Hematopoietic multipotent progenitor cell treated with erythropoietin and hydrocortisone succinate and interleukin-3 and kit ligand, for 6 days (in vitro differentiated cells): ENCODE data around the gene ATCAY.
A peak's percentile ranks its signal among the peaks of the same experiment; 100 is the strongest.
"Not testable (repeated sequence)": the region's sequence is repeated elsewhere in the genome, so short reads cannot be mapped to it uniquely, and the experiment has no call there.

Experiments used
- DNase-seq: peaks from one replicate; pipeline ENCODE4 v3.0.0-alpha.2; 2015

The ATCAY gene

GRCh38 chr19:3950871-3951861 lies 70.7 kb downstream of the ATCAY start:
- peak; percentile 94 for DNase-seq

DNA sequence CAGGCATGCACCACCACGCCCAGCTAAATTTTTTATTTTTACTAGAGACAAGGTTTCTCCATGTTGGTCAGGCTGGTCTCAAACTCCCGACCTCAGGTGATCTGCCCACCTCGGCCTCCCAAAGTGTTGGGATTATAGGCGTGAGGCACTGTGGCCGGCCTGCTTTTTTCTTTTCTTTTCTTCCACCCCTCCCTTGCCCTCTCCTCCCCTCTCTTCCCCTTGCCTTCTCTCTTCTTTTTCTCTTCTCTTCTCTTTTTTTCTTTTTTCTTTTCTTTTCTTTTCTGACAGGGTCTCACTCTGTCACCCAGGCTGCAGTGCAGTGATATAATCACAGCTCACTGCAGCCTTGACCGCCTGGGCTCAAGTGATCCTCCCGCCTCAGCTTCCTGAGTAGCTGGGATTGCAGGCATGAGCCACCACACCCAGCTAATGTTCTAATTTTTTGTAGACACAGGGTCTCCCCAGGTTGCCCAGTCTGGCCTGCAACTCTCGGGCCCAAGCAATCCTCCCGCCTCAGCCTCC lies 72.3 kb downstream of the ATCAY start:
- not testable (repeated sequence) for DNase-seq

DNA sequence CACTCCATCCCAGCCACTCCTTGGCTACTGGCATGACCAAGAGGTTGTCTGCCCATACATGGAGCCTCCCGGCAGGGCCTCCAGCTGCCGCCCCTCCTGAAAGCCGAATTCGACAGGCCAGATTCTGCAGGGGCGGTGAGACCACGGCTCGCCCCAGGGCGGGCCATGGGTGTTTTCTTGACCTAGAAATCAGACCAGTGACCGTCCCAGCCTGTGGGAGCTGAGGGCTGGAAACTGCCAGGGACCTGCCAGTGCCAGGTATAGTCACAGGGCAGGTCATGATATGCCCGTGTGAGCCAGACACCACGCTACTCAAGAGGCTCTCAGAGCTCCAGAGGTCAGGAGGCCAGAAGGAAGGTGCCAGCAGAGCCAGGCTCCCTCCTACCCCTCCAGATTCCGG lies 73.6 kb downstream of the ATCAY start:
- no peak for DNase-seq

DNA sequence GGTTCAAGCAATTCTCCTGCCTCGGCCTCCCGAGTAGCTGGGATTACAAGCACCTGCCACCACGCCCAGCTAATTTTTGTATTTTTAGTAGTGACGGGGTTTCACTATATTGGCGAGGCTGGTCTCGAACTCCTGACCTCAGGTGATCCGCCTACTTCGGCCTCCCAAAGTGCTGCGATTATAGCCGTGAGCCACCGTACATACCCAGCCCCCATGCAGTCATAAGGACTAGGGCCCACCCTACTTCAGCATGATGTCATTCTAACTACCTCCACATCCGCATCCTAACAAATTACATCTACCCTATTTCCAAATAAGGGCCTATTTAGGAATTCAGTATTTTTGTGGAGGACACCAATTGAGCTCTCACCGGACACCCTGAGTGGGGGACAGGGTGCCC lies 74.8 kb downstream of the ATCAY start:
- not testable (repeated sequence) for DNase-seq

- no peak for DNase-seq
Measured at GRCh38 chr19:3955688-3956087, 75.2 kb downstream of the ATCAY start.

DNA sequence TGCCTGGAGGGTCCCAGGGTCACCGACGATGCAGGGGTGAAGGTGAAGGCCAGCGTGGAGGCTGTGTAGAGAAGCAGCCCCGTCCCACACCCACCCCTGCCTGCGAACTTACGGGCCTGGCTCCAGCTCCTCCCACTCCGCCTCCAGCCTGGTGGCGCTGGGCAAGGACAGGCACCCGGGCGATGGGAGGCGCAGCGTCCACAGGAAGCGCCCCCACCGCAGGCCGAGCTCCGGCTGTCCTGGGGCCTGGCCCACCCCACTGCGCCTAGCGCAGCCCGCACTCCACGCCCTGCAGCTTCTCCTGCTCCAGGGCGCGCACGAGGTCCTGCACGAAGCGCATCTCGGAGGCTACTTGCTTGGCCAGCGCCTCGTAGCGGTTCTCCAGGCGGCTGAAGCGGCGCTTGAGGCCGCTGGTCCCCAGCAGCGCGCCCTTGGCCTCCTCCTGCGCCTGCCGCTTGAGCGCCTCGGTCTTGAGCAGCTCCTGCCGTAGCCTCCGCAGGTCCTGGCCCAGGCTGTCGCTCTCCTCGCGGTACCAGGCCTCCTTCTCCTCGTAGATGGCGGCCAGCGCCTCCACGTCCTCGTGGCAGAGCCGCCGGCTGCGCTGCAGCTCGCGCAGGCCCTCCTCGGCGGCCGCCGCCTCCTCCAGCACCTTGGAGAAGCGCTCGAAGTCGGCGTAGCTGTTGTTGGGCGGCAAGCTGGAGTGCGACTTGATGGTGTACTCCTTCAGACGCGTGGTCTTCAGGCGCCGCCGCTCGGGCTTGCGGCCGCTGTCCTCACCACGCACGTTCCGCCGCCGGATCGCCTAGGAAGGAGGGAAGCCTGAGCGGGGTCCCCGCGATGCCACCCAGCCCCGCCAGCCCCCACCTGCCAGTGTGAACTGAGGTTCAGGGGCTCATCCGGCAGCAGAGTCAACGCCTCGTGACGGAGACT lies 78.6 kb downstream of the ATCAY start:
- no peak for DNase-seq

GRCh38 chr19:3959766-3960131 lies 79.3 kb downstream of the ATCAY start:
- DNase-seq: no peak

DNA sequence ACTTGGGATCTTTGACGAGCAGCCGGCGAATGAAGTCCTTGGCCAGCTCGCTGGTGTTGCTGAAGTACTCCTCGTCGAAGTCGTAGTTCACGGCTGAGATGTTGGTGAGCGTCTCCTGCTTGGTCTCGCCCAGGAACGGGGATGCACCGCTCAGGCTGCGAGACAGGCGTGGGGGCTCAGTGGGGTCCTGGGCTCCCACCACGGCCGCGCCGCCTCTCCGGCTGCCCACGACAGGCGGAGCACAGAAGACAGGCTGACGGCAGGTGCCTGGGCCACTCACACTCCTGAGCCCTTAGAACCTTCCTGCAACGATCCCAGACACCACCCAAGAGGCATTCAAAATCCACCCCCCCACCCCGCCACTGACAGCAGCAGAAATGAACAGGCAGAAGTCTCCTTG lies 80.5 kb downstream of the ATCAY start:
- no peak for DNase-seq

GRCh38 chr19:3963458-3964255 lies 83.2 kb downstream of the ATCAY start:
- DNase-seq: no peak

DNA sequence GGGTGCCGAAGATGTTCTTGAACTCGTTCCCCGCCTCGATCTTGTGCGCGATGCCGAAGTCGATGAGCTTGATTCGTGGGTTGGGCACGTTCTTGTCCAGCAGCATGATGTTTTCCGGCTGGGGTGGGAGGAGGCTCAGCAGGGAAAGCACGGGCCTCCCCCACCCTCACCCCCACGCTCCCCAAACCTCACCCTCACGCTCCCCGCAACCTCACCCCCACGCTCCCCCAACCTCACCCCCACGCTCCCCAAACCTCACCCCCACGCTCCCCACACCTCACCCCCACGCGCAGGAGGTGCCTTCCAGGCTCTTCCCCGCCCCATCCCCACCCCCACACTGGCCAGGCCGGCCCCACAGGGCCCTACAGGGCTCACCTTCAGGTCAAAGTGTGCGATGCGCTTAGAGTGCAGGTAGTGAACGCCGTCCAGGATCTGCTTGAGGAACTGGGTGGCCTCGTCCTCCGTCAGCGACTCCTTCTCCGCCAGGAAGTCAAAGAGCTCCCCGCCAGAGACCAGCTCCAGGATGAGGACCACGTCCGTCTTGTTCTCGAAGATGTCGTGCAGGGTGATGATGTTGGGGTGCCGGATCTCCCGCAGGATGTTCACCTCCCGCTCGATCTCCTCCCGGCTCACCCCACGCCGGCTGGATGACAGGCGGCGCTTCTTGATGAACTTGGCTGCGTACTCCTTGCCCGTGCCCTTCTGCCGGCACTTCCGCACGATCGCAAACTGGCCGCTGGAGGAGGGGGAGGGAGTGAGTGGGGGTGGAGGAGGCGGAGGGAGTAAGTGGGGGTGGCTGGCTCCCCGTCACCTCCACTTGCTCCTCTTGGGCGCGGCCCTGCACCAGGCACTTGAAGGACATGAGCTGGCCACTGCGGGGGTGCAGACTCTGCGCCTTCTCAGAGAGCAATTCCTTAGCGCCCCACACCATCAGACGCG lies 84.0 kb downstream of the ATCAY start:
- no peak for DNase-seq

GRCh38 chr19:3966051-3967017 lies 85.8 kb downstream of the ATCAY start:
- DNase-seq: no peak

DNA sequence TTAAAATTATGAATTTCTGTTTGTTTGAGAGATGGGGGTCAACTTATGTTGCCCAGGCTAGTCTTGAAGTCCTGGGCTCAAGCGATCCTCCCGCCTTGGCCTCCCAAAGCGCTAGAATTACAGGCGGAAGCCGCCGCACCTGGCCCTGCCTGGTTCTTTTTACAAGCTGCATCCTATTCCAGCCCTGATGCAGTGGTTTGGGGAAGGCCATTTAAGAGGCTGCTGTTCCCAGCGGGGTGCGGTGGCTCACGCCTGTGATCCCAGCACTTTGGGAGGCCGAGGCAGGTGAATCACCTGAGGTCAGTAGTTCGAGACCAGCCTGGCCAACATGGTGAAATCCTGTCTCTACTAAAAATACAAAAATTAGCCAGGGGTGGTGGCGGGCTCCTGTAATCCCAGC lies 87.5 kb downstream of the ATCAY start:
- DNase-seq: not testable (repeated sequence)

DNA sequence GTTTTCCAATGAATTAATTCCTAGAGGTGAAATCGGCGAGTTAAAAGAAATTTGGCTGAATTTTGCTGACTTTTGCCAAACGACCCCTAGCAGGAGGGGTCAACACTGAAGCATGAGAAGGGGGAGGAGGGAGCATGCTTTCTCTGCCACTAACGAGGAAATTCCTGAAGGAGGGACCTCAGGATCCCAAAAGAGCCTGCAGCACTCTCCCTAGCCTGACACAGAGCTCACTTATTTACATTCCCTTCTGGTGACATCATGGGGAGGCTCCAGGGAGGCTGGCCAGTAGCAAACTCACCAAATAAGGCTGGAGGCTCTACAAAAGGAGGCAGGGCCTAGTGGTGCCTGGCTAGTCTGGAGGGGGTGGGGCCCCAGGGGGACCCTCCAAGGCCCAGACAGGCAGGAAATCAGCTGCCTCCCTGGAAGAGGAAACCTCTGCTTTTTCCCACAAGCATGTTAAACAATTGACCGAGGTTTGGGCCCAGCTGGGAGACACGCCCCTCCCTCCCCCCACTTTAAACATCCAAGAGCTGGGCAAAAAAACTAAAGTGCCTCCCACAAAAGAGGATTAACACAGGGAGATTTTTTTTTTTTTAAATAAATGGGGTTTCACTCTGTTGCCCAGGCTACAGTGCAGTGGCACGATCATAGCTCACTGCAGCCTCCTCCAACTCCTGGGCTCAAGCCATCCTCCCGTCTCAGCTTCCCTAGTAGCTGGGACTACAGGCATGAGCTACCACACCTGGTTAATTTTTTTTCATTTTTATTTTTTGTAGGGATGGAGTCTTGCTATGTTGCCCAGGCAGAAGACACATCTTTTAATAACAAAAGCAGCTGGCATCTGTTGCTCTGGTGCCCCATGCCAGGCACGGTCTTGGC lies 88.3 kb downstream of the ATCAY start:
- no peak for DNase-seq

- peak; percentile 48 for DNase-seq
Measured at GRCh38 chr19:3969435-3970312, 89.2 kb downstream of the ATCAY start.

DNA sequence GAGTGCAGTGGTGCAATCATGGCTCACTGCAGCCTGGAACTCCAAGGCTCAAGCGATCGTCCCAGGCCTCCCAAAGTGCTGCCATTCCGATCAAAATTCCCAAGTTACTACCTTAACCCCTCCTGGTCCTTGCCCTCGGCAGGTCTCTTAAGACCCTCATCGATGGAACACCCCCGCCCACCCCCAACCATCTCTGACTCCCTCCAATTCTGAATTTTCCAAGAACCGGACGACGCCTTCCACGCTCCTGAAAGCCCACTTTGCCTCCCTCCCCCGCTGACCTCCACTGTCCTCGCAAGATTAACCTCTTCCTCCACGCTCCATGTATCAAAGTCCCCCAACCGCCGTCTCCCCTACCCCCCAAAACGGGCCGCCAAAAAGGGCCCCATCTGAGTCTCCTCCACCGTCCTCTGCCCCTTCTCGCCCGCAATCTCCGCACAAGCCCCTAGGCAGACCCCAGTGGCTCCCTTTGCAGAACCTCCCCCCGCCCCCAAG lies 89.9 kb downstream of the ATCAY start:
- no peak for DNase-seq

GRCh38 chr19:3970808-3971598 lies 90.5 kb downstream of the ATCAY start, which contains the start of gene DAPK3:
TSS of gene DAPK3 (minus strand) at chr19:3971099. CDS start at chr19:3969735, 1,364 bp downstream.
- peak; percentile 99 for DNase-seq

- DNase-seq: no peak
Measured at GRCh38 chr19:3975144-3975543, 94.7 kb downstream of the ATCAY start.
